NCI-H2227 treated with DMSO at 0.1 percent for 48 hours (cell line): ENCODE data around the gene DPP10.

Experiments used
- DNase-seq: peaks from one replicate; lab custom pipeline; 2025; lab: John Stamatoyannopoulos, UW

DPP10 gene

GRCh38 chr2:115161081-115161770, 718.8 kb downstream of the DPP10 start:
- DNase-seq, result no peak

DNA sequence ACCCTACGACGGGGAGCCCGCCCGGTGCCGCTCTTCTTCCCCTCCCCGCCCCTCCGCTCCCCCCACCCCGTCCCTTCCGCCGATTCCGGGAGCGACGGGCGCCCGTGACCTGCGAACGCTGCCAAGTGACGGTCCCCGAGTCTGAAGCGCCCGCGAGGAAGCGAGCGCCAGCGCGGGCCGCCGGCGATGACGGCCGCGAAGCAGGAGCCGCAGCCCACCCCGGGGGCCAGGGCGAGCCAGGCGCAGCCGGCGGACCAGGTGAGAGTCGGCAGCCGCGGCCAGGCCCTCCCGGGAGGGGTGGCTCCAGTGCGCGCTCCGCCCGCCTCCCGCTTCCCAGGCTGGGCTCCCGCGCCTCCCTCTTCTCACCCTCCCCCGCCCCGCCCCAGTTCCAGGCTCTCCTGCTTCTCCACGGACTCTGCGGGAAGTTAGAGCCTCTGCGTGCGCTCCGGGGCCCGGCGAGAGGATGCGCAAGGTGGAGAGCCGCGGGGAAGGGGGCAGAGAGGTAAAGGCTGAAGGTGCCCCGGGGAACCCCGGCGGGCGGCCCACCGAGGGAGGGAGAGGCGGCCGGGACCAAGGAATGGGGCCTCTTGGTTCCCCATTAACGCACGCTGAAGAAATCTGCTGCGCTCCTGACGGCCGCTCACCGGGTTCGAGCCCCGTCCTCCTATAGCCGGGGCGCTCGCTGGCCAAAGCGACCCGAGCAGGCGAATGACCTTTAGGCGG, 719.5 kb downstream of the DPP10 start:
- no peak for DNase-seq

DNA sequence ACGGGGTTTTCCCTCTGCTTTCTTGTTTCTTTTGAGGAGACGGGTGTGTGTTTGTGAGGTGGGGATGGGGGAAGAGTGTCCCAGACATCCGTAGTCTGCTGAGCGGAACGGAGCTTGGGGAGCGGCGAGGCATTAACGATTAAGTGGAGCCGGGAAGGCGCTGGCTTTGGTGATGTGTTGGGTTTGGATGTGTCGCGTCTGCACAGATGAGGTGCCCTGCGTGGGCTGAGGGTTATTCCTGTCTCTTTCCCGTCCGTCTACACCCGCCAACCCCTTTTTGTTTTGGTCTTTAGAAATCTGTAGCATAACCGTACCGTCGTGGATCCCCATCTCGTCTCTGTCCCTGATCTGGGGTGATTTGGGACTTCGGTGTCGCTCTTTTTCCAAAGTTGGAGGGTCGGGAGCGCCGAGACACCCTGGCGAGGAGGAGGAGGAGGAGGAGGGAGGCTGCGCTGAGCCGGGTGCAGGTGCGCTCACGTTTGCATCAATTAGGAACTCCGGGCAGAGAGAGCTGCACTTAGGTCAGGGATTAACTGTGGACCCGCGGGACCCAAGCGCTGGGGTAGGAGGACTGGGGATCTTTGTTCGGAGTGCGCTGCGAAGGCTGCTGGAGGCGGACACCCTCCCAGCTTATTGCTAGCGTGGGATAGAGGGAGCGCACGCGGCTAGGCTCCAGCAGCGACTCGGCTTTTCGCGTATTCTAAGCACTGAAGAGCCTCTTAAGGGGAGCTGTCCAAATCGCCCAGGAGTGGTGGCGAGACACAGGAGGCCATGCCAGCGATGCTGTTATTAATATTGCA, 720.3 kb downstream of the DPP10 start:
- DNase-seq, result no peak

DNA sequence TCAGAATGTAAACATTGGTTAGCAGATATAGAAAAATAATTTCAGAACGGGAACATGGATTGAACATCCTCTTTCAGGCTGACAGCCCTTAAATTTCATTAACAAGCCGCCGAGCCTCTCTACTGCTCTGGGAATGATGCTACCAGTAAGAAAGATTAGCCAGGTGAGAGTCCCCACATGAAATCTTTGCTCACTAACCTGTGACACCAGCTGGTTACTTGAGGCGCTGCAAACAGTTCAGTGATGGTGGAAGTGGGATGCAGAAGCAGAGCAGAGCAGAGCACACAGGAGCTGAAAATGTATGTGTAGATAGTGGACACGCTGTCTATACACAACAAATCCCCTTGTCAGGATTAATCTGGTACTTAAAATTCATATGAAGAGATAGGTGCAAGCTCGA, 721.1 kb downstream of the DPP10 start:
- no peak for DNase-seq

- DNase-seq, result no peak
These were observed 723.2 kb downstream of the DPP10 start for GRCh38 chr2:115165529-115166109.

GRCh38 chr2:115168457-115168856, 726.0 kb downstream of the DPP10 start:
- DNase-seq, result no peak

DNA sequence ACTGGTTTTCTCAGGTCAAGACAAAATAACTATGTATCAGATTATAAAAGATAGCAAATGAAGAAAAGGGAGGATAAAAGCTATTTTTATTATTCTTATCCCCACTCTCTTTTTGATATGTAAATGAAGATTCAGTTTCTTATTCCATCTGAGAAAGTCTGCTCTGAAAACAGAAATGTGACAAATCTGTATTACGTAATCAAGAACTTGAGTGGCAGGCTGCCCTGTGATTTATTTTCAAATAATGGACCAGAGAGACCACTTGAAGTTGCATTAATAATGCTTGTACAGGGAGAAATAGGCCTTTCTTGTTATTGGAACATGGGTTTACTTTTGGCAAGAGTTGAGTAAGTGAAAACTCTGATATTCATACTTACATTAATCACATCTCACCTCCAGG, 727.4 kb downstream of the DPP10 start:
- DNase-seq, result no peak

- DNase-seq, result no peak
These were observed 729.3 kb downstream of the DPP10 start for GRCh38 chr2:115171751-115172150.

DNA sequence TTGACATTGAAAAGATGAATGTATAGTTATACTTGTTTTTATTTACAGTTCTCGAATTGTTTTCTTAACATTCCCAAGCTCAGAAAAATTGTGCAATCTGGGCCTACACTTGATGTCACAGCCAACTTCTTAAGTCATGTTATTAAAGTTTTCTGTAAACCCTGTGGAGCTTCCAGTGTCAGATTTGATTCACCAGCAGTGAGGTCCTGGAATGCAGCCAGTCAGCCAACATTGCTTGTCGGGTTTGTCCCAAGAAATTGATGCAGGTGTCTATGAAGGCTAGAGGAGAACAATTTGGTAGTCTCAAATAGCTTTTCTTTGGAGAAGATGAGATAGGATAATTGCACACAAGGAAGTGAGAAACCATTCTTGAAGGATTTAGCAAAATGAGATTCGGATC, 732.2 kb downstream of the DPP10 start:
- no peak for DNase-seq

DNA sequence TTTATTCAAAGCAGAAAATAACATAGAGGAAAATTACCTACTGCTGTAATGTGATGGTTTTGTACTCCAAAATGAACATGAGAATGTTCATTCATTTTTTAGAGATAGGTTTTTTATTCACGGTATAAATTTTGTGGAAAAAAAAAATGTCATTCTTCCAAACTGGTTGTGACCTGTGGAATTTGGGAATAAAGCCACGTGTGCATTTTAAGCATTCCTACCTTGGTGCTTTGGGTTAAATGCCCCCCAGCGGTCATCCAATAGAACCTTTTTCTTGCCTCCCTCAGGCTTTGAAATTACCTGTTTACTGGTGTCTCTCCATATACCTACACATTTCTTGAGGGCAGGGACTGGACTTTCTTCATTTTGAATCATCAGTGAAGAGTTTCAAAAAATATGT, 740.7 kb downstream of the DPP10 start:
- no peak for DNase-seq

GRCh38 chr2:115190459-115190858, 748.0 kb downstream of the DPP10 start:
- DNase-seq, result no peak

- no peak for DNase-seq
These were observed 752.2 kb downstream of the DPP10 start for GRCh38 chr2:115194623-115195022.

- no peak for DNase-seq
These were observed 754.1 kb downstream of the DPP10 start for GRCh38 chr2:115196587-115196986.

GRCh38 chr2:115199966-115200365, 757.5 kb downstream of the DPP10 start:
- no peak for DNase-seq

- DNase-seq, result no peak
These were observed 758.9 kb downstream of the DPP10 start for GRCh38 chr2:115201386-115201785.

- DNase-seq, result no peak
These were observed 766.2 kb downstream of the DPP10 start for GRCh38 chr2:115208493-115209164.

- no peak for DNase-seq
These were observed 771.6 kb downstream of the DPP10 start for GRCh38 chr2:115214050-115214449.

DNA sequence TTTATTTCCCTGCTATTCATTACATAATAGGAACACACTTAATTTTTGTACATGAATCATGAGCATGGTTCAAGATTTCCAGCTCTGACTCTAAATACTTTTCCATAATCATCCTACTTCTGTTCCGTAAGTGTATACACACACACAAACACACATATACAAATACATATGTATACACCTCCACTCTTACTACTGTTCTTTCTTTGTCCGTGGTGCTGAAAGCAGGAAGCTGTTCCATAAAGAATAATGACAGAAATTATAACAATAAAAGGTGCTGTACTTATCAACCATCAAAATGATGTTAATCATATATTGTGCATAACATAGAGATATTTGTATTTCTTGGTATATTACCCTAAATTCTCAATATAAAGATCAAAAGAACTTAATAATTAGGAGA, 776.9 kb downstream of the DPP10 start:
- DNase-seq, result no peak

GRCh38 chr2:115234186-115234585, 791.7 kb downstream of the DPP10 start:
- no peak for DNase-seq

- no peak for DNase-seq
These were observed 792.3 kb downstream of the DPP10 start for GRCh38 chr2:115234737-115235136.

- DNase-seq, result no peak
These were observed 805.6 kb downstream of the DPP10 start for GRCh38 chr2:115248066-115248465.

- no peak for DNase-seq
These were observed 834.9 kb downstream of the DPP10 start for GRCh38 chr2:115277366-115277765.
